HG02943 (cell line): Measurements from ENCODE around the gene TTC39C.
"Not testable (repeated sequence)": the region's sequence is repeated elsewhere in the genome, so short reads cannot be mapped to it uniquely, and the experiment has no call there.

ENCODE experiments used
- ATAC-seq: cut with Tn5 transposase; IDR thresholded peaks from one replicate; pipeline ENCODE4 v1.9.1; 2021; ENCODE audit warnings: mild to moderate bottlenecking, low read depth, moderate library complexity; ENCODE audit not compliant: unreplicated experiment

The TTC39C gene

DNA sequence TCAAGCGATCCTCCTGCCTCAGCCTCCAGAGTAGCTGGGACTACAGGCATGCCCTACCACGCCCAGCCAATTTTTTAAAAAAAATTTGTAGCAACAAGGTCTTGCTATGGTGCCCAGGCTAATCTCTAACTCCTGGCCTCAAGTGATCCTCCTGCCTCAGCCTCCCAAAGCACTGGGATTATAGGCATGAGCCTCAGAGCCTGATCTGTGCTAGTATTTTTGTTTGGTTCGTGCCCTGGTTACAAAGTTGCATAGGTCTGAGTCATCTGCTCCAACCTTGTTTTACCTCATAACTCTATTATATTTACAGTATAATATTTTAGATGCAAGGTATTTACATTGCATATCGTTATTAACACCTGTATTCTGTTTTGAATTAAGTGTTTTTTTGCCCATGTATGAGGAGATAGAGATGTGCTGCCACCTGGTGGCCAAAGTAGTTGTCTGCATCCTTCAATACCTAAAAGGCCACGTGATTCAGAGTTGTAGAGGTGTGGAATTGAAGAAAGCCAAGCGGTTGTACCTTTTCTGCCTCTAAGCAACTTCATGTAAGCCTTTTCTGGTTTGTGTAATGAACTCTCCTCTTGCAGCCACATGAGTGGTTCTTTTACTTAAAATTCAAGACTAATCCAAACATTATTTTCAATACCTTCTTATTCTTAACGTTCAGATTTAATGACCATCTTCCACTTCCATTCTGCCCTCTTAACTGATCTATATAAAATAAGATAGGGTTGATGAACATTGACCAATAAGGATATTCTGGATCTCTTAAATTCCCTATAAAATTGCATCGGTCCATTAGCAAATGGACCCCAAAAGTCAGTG, 104.4 kb downstream of the TTC39C start:
- ATAC-seq, result no peak

- no peak for ATAC-seq
Measured at GRCh38 chr18:24120676-24121075, 106.1 kb downstream of the TTC39C start.

DNA sequence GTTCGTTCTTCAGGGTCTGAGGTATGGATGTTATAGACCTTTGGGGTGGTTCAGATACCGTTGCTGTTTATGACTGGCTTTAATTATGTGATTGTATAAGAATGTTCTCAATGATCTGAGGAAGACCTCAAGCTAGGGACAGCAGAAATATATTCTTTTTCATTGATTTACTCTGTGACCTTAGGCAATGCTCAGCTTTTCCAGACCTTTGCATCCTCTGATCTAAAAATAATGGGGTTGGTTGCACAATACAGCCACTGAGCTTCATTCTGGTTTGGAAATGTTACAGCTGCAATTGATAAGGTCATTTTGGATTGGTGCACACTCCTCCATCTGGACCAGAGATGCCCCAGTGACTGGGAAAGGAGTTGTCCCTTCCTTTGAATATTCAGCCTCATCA, 107.1 kb downstream of the TTC39C start:
- no peak for ATAC-seq

GRCh38 chr18:24126155-24126961, 111.8 kb downstream of the TTC39C start:
- ATAC-seq, result no peak

- no peak for ATAC-seq
Measured at GRCh38 chr18:24127735-24128134, 113.2 kb downstream of the TTC39C start.

DNA sequence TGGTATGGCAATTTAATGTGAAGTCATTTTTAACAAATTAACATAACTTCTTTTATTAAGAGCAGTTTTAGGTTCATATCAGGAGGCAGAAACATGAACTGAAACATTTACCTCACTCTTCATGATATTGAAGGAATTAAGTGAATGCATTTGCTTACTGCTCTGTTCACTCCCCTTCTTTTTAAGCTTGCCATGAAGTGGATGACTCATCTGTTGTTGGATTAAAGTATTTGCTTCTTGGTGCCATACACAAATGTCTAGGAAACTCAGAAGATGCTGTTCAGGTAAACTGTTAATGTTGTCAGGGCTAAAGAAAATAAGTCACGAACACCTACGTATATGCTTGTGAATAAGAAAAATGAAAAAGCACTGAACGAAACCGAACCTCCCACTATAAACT, 114.1 kb downstream of the TTC39C start:
- no peak for ATAC-seq

GRCh38 chr18:24130494-24130893, 115.9 kb downstream of the TTC39C start:
- no peak for ATAC-seq

DNA sequence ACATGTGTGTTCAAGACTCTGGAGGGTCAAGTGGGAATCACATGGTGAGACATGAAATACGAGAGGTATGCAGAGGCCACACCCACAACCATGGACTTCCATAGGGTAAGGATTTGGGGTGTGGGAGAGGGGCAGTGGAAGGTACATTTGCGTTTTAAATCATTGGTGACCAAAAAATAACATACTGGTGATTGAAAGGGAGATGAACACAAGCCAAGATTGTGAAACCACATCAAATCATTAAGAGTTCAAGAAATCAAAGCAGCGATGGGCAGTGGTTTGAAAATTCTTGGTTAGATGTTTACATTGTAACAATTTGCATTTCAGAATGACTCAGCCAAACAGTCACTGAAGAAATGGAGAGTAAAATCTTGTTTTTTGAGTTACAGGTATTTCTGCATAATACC, 122.4 kb downstream of the TTC39C start:
- no peak for ATAC-seq

GRCh38 chr18:24138409-24138788, 123.8 kb downstream of the TTC39C start:
- peak; percentile 34 for ATAC-seq

- peak; percentile 95 for ATAC-seq
Measured at GRCh38 chr18:24138789-24139616, 124.4 kb downstream of the TTC39C start, which contains the start of gene CABYR. CABYR (plus strand) TSS chr18:24139062; CDS start chr18:24143115, 4,053 bp downstream.

DNA sequence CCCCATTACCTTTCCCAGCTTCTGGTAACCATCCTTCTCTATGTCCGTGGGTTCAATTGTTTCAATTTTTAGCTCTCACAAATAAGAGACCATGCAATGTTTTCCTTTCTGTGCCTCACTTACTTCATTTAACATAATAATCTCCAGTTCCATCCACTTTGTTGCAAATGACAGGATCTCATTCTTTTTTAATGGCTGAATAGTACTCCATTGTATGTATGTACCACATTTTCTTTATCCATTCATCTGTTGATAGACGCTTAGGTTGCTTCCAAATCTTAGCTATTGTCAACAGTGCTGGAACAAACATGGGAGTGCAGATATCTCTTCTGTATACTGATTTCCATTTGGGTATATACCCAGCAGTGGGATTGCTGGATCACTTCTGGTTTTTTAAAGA, 126.1 kb downstream of the TTC39C start:
- no peak for ATAC-seq

GRCh38 chr18:24142376-24142775, 127.8 kb downstream of the TTC39C start:
- ATAC-seq, result no peak

GRCh38 chr18:24149591-24149990, 135.0 kb downstream of the TTC39C start:
- not testable (repeated sequence) for ATAC-seq

DNA sequence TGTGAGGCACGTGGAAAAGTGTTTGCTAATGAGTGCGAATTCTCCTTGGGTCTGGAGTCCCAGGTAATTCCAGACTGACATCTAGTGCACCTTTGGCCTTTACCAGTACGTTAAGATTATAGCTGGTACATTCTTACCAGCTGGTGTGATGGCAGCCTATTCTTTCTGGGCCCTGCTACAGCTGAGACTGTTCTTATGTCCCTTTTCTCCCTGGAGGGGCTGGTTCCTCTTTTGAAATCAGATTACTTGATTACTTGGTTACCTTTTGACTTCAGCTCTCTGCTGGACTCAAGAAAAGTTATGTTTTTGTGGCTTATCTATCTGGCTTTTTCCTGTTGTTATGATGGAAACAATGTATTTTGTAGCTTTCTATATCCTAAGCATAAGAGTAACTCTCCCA, 138.8 kb downstream of the TTC39C start:
- ATAC-seq, result no peak

DNA sequence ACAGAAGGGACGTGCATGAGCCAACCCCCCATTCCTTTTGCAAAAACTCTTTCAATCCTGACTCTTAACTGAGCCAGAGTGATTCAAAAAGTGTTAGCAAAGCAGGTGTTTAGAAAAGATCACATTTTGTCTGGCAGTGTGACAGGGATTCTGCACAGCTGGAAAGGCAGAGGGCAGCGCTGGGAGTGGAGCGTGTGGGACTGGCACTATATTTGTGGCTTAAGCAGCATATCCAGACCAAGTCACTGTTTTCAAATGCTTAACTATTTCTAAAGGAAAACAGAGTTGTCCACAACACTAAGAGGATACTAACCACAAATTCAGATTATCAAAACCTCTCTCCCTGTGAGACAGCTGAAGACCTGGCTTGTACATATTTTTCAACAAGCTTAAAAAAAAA, 143.3 kb downstream of the TTC39C start:
- ATAC-seq, result no peak

- no peak for ATAC-seq
Measured at GRCh38 chr18:24160086-24160485, 145.5 kb downstream of the TTC39C start.

DNA sequence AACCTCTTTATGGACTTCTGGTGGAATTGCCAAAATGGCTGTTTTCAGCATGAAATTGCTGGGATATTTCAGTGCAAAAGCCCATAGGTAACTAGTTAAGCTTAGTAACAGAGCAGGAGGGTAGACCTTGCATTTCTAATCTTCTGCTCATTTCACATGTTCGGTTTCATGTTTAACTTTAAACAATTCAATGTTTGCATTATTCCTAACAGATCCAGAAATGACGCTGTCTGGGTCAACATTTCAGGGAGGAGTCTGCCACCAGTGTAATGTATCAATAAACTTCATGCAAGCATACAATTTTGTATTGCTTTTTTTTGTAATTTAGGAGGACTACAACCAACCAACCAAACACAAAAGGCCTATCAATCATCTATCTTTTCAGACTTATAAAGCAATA, 146.8 kb downstream of the TTC39C start:
- no peak for ATAC-seq

DNA sequence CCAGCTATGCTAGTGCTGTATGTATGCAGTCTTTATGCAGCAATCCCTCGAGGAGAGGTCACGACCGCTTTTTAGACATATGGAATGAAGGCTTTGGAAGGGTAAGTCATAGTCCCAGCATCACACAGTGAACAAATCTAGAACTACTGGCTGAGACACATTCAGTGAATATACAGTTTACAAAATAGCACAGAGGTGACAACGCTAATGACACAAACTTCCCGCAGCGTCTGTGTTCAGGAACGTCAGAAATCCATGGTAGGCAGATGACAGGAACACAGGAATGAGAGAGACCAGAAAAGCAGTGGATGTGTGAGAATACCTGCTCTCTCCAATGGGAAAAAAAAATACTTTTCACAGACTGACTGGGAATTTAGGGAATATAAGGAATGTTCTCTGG, 153.9 kb downstream of the TTC39C start:
- ATAC-seq, result no peak

- ATAC-seq, result no peak
Measured at GRCh38 chr18:24170360-24170759, 155.8 kb downstream of the TTC39C start.

GRCh38 chr18:24173997-24174396, 159.4 kb downstream of the TTC39C start:
- ATAC-seq, result no peak
